ENCODE results near the gene FAF2. TPM values are rescaled to one million over a fixed set of nuclear protein-coding genes. Genes with fewer than 3 reads are reported as not detected.
"Not testable (repeated sequence)": the region's sequence is repeated elsewhere in the genome, so short reads cannot be mapped to it uniquely, and the experiment has no call there.

FAF2 gene
- total RNA-seq, 1 donor from 2014 or later: 50.2 TPM

GRCh38 chr5:176458904-176459561, 10.8 kb downstream of the FAF2 start:
- DNase-seq: no peak

- DNase-seq: no peak
These were observed 13.2 kb downstream of the FAF2 start for GRCh38 chr5:176461349-176461748.

- no peak for DNase-seq
These were observed 15.1 kb downstream of the FAF2 start for GRCh38 chr5:176463113-176463764.

- no peak for DNase-seq
These were observed 18.2 kb downstream of the FAF2 start for GRCh38 chr5:176466245-176466871.

- DNase-seq: no peak
These were observed 21.1 kb downstream of the FAF2 start for GRCh38 chr5:176469296-176469695.

- DNase-seq: no peak
These were observed 22.4 kb downstream of the FAF2 start for GRCh38 chr5:176470539-176470938.

GRCh38 chr5:176471098-176471497, 22.9 kb downstream of the FAF2 start:
- DNase-seq: no peak

GRCh38 chr5:176473335-176474006, 25.3 kb downstream of the FAF2 start:
- no peak for DNase-seq

- DNase-seq: no peak
These were observed 26.3 kb downstream of the FAF2 start for GRCh38 chr5:176474476-176474875.

GRCh38 chr5:176481711-176482110, 33.5 kb downstream of the FAF2 start:
- DNase-seq: peak; percentile 41

- no peak for DNase-seq
These were observed 37.0 kb downstream of the FAF2 start for GRCh38 chr5:176485176-176485575.

- DNase-seq: no peak
These were observed 38.1 kb downstream of the FAF2 start for GRCh38 chr5:176486189-176486757.

GRCh38 chr5:176487160-176487559, 39.0 kb downstream of the FAF2 start:
- DNase-seq: not testable (repeated sequence)

GRCh38 chr5:176489077-176489476, 40.9 kb downstream of the FAF2 start:
- no peak for DNase-seq

- DNase-seq: no peak
These were observed 42.1 kb downstream of the FAF2 start for GRCh38 chr5:176490301-176490700.

GRCh38 chr5:176491101-176491502, 42.9 kb downstream of the FAF2 start:
- DNase-seq: no peak

GRCh38 chr5:176491901-176492300, 43.7 kb downstream of the FAF2 start:
- DNase-seq: no peak

GRCh38 chr5:176492431-176492830, 44.2 kb downstream of the FAF2 start:
- DNase-seq: peak; percentile 64

GRCh38 chr5:176497852-176498251, 49.7 kb downstream of the FAF2 start:
- no peak for DNase-seq

GRCh38 chr5:176499273-176499672, 51.1 kb downstream of the FAF2 start:
- DNase-seq: no peak

GRCh38 chr5:176500511-176500910, 52.3 kb downstream of the FAF2 start:
- DNase-seq: no peak

GRCh38 chr5:176501333-176501732, 53.1 kb downstream of the FAF2 start:
- DNase-seq: no peak

GRCh38 chr5:176503496-176503895, 55.3 kb downstream of the FAF2 start:
- no peak for DNase-seq
